Measurements from ENCODE around the gene GYS1. TPM values are rescaled to one million over a fixed set of nuclear protein-coding genes. Genes with fewer than 3 reads are reported as not detected.
"Not testable (repeated sequence)": the region's sequence is repeated elsewhere in the genome, so short reads cannot be mapped to it uniquely, and the experiment has no call there.

The GYS1 gene
- total RNA-seq, 1 donor from 2014 or later = 17.7 TPM

DNA sequence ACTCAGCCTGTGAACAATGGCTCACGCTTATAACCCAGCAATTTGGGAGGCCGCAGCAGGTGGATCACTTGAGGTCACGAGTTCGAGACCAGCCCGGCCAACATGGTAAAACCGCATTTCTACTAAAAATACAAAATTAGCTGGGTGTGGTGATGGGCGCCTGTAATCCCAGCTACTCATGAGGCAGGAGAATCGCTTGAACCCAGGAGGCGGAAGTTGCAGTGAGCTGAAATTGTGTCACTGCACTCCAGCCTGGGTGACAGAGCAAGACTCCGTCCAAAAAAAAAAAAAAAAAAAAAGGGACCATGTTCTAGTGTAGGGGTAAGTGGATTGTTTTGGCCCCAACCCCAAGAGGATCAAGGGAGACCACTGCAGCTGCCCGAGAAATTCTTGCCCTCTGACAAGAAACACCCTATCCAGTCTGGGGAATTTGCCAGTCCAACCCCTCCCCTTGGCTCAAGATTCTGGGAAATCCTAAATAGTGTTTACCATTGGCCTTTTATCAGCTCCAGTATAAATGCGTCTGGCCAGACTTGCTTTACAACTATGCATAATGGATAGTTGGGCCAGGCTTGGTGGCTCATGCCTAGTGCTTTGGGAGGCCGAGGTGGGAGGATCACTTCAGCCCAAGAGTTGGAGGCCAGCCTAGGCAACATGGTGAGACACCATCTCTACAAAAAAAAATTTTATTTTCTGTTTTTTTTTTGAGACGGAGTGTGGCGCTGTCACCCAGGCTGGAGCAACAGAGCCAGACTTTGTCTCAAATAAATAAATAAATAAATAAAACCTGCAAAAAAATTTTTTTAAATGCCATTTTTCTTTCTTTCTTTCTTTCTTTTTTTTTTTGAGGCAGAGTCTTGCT is 64.7 kb downstream of the GYS1 start:
- no peak overlapping the region for H3K4me3 Mint-ChIP-seq
- H3K27me3 Mint-ChIP-seq (ENCODE audit: insufficient read depth, low read depth) = no peaks in the 10 kb centered on the region
- Histone ChIP-seq H3K4me1 (peaks cover 7% of the 10 kb centered on the region), H3K4me2 (no peak overlapping the region), H3K27me3 (peaks cover 25% of the 10 kb centered on the region), H3K36me3 (no peaks in the 10 kb centered on the region), H3K79me2 (ENCODE audit: low read depth) (no peaks in the 10 kb centered on the region), H2AFZ (replicated peaks) (no peak overlapping the region), H3K9me3 (ENCODE audit: low read depth) (no peaks in the 10 kb centered on the region), H4K20me1 (ENCODE audit: low read depth) (no peaks in the 10 kb centered on the region), H3K9ac (no peak overlapping the region), H3K4me3 (no peak overlapping the region), H3K27ac (no peak overlapping the region), H3F3A (ENCODE audit: low read depth) (peaks cover 12% of the 10 kb centered on the region)
- H3K4me1 Mint-ChIP-seq = peaks cover 6% of the 10 kb centered on the region
- DNase-seq (ENCODE audit: low spot score) = no peak
- no peaks in the 10 kb centered on the region for H3K36me3 Mint-ChIP-seq
- TF ChIP-seq EZH2 (IDR thresholded peaks at IDR 0.05) (no peak), EZH2phosphoT487 (IDR thresholded peaks at IDR 0.05) (no peak)
- TF ChIP-seq, protein P1, sequence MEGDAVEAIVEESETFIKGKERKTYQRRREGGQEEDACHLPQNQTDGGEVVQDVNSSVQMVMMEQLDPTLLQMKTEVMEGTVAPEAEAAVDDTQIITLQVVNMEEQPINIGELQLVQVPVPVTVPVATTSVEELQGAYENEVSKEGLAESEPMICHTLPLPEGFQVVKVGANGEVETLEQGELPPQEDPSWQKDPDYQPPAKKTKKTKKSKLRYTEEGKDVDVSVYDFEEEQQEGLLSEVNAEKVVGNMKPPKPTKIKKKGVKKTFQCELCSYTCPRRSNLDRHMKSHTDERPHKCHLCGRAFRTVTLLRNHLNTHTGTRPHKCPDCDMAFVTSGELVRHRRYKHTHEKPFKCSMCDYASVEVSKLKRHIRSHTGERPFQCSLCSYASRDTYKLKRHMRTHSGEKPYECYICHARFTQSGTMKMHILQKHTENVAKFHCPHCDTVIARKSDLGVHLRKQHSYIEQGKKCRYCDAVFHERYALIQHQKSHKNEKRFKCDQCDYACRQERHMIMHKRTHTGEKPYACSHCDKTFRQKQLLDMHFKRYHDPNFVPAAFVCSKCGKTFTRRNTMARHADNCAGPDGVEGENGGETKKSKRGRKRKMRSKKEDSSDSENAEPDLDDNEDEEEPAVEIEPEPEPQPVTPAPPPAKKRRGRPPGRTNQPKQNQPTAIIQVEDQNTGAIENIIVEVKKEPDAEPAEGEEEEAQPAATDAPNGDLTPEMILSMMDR (IDR thresholded peaks at IDR 0.05) = no peak
- no peaks in the 10 kb centered on the region for H3K9me3 Mint-ChIP-seq
- H3K27ac Mint-ChIP-seq = no peak overlapping the region

DNA sequence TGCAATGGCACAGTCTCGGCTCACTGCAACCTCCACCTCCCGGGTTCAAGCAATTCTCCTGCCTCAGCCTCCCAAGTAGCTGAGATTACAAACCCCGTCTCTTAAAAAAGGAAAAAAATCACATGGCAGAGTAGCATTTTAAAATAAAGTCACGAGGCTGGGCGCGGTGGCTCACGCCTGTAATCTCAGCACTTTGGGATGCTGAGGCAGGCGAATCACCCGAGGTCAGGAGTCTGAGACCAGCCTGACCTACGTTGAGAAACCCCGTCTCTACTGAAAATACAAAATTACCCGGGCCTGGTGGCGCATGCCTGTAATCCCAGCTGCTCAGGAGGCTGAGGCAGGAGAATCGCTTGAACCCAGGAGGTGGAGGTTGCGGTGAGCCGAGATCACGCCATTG is 65.4 kb downstream of the GYS1 start:
- not testable (repeated sequence) for H3K27ac ChIP-seq; H3K4me1 ChIP-seq; H3F3A ChIP-seq (ENCODE audit: low read depth); H4K20me1 ChIP-seq (ENCODE audit: low read depth); H2AFZ ChIP-seq (replicated peaks); H3K27ac Mint-ChIP-seq; H3K4me3 ChIP-seq; H3K36me3 ChIP-seq; H3K4me1 Mint-ChIP-seq; H3K36me3 Mint-ChIP-seq; H3K9me3 Mint-ChIP-seq; H3K27me3 Mint-ChIP-seq (ENCODE audit: insufficient read depth, low read depth); H3K9me3 ChIP-seq (ENCODE audit: low read depth); H3K79me2 ChIP-seq (ENCODE audit: low read depth); H3K4me2 ChIP-seq; H3K9ac ChIP-seq; DNase-seq (ENCODE audit: low spot score); H3K4me3 Mint-ChIP-seq
- peaks cover 18% of the 10 kb centered on the region for H3K27me3 ChIP-seq

- Mint-ChIP-seq H3K4me3 (no peak overlapping the region), H3K36me3 (peaks cover 3% of the 10 kb centered on the region), H3K27ac (no peak overlapping the region), H3K9me3 (no peaks in the 10 kb centered on the region), H3K4me1 (no peaks in the 10 kb centered on the region), H3K27me3 (ENCODE audit: insufficient read depth, low read depth) (no peaks in the 10 kb centered on the region)
- TF ChIP-seq EZH2 (IDR thresholded peaks at IDR 0.05) (no peak), EZH2phosphoT487 (IDR thresholded peaks at IDR 0.05) (no peak)
- TF ChIP-seq, protein P1 (IDR thresholded peaks at IDR 0.05) = no peak
- Histone ChIP-seq H3K9me3 (ENCODE audit: low read depth) (no peaks in the 10 kb centered on the region), H3K4me3 (no peak overlapping the region), H3K27ac (no peak overlapping the region), H4K20me1 (ENCODE audit: low read depth) (no peaks in the 10 kb centered on the region), H3K36me3 (no peaks in the 10 kb centered on the region), H3K4me1 (no peaks in the 10 kb centered on the region), H3K9ac (no peak overlapping the region), H3F3A (ENCODE audit: low read depth) (no peaks in the 10 kb centered on the region), H3K27me3 (peaks cover 10% of the 10 kb centered on the region), H3K79me2 (ENCODE audit: low read depth) (no peaks in the 10 kb centered on the region), H2AFZ (replicated peaks) (no peak overlapping the region), H3K4me2 (no peak overlapping the region)
- DNase-seq (ENCODE audit: low spot score) = no peak
Measured at GRCh38 chr19:48926909-48927308, 66.2 kb downstream of the GYS1 start.

DNA sequence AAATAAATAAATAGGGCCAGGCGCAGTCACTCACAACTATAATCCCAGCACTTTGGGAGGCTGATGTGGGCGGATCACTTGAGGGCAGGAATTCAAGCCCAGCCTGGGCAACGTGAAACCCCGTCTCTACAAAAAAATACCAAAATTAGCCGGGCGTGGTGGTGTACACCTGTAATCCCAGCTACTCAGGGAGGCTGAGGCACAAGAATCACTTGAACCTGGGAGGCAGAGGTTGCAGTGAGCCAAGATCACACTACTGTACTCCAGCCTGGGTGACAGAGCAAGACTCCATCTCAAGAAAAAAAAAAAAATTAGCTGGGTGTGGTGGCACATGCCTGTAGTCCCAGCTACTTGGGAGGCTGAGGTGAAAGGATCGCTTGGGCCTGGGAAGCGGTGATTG is 67.2 kb downstream of the GYS1 start:
- H3K4me2 ChIP-seq; H3K79me2 ChIP-seq (ENCODE audit: low read depth); H3K4me3 Mint-ChIP-seq; H3K9me3 ChIP-seq (ENCODE audit: low read depth); H3F3A ChIP-seq (ENCODE audit: low read depth); H3K9me3 Mint-ChIP-seq; H2AFZ ChIP-seq (replicated peaks); H3K36me3 ChIP-seq; H3K27ac ChIP-seq; H3K4me1 Mint-ChIP-seq; H3K27ac Mint-ChIP-seq; H3K4me3 ChIP-seq; H3K9ac ChIP-seq; H3K27me3 ChIP-seq; H3K36me3 Mint-ChIP-seq; H3K27me3 Mint-ChIP-seq (ENCODE audit: insufficient read depth, low read depth); DNase-seq (ENCODE audit: low spot score); H4K20me1 ChIP-seq (ENCODE audit: low read depth); H3K4me1 ChIP-seq: not testable (repeated sequence)

All from neural progenitor cell (in vitro differentiated cells).